ACC112 (cell line): ENCODE measurements around the gene KRTAP19-2.
"Not testable (repeated sequence)": the region's sequence is repeated elsewhere in the genome, so short reads cannot be mapped to it uniquely, and the experiment has no call there.

Experiments
- H2AFZ ChIP-seq: fragments of 200-600 bp; sonication (generic); one replicate; pipeline ENCODE4 v1.6.0; 2017; ENCODE audit warnings: antibody characterized with exemption, low read length; ENCODE audit not compliant: unreplicated experiment
- H3K27ac ChIP-seq: fragments of 200-600 bp; sonication (generic); 2 replicates; pipeline ENCODE4 v1.5.1; 2014; ENCODE audit warnings: low read depth, mild to moderate bottlenecking, antibody characterized with exemption, low read length, moderate library complexity
- H3K27me3 ChIP-seq: fragments of 200-600 bp; sonication (generic); 2 replicates; pipeline ENCODE4 v1.6.1; 2014; ENCODE audit warnings: mild to moderate bottlenecking, antibody characterized with exemption, low read length, moderate library complexity, mixed read lengths; ENCODE audit not compliant: insufficient read depth
- H3K36me3 ChIP-seq: fragments of 200-600 bp; sonication (generic); 2 replicates; pipeline ENCODE4 v1.6.1; 2016; ENCODE audit warnings: mild to moderate bottlenecking, antibody characterized with exemption, low read length, moderate library complexity, mixed read lengths; ENCODE audit not compliant: insufficient read depth
- H3K4me1 ChIP-seq: fragments of 200-600 bp; sonication (generic); one replicate; pipeline ENCODE4 v1.6.1; 2016; ENCODE audit warnings: low read length, mixed read lengths; ENCODE audit not compliant: insufficient read depth, unreplicated experiment, control insufficient read depth
- H3K4me3 ChIP-seq: fragments of 200-600 bp; sonication (generic); 2 replicates; pipeline ENCODE4 v1.5.1; 2014; ENCODE audit warnings: mild to moderate bottlenecking, low read depth, low read length
- H3K79me2 ChIP-seq: fragments of 200-600 bp; sonication (generic); one replicate; pipeline ENCODE4 v1.6.0; 2016; ENCODE audit warnings: low read length; ENCODE audit not compliant: control insufficient read depth, unreplicated experiment, insufficient read depth

KRTAP19-2 gene

GRCh38 chr21:30487336-30487735 lies at the start of gene KRTAP19-2:
Gene KRTAP19-2 (minus strand): TSS chr21:30487436. CDS start chr21:30487348, 88 bp downstream.
- Histone ChIP-seq H3K79me2 (no peaks in the 10 kb centered on the region), H3K36me3 (no peaks in the 10 kb centered on the region), H2AFZ (no peak within 1 kb of the TSS), H3K27ac (no peak within 1 kb of the TSS), H3K27me3 (no peaks in the 10 kb centered on the region), H3K4me3 (no peak within 1 kb of the TSS), H3K4me1 (no peaks in the 10 kb centered on the region)

GRCh38 chr21:30518876-30519275 lies 31.6 kb upstream of the KRTAP19-2 start:
- H3K36me3 ChIP-seq, result no peaks in the 10 kb centered on the region
- H3K27me3 ChIP-seq, result no peaks in the 10 kb centered on the region
- no peak overlapping the region for H2AFZ ChIP-seq
- no peaks in the 10 kb centered on the region for H3K4me1 ChIP-seq
- no peak overlapping the region for H3K27ac ChIP-seq
- H3K79me2 ChIP-seq, result no peaks in the 10 kb centered on the region
- H3K4me3 ChIP-seq, result no peak overlapping the region

GRCh38 chr21:30515681-30516080 lies 28.4 kb upstream of the KRTAP19-2 start:
- Histone ChIP-seq H3K27ac (no peak overlapping the region), H3K27me3 (no peaks in the 10 kb centered on the region), H3K36me3 (no peaks in the 10 kb centered on the region), H3K4me1 (no peaks in the 10 kb centered on the region), H3K79me2 (no peaks in the 10 kb centered on the region), H3K4me3 (no peak overlapping the region), H2AFZ (no peak overlapping the region)

- not testable (repeated sequence) for H3K36me3 ChIP-seq, H3K79me2 ChIP-seq, H3K27ac ChIP-seq, H2AFZ ChIP-seq, H3K27me3 ChIP-seq, H3K4me1 ChIP-seq, H3K4me3 ChIP-seq
These were observed 18.5 kb upstream of the KRTAP19-2 start for GRCh38 chr21:30505621-30506205.

- no peak within 1 kb of the TSS for H2AFZ ChIP-seq
- no peak within 1 kb of the TSS for H3K4me3 ChIP-seq
- no peaks in the 10 kb centered on the region for H3K4me1 ChIP-seq
- no peaks in the 10 kb centered on the region for H3K36me3 ChIP-seq
- no peaks in the 10 kb centered on the region for H3K27me3 ChIP-seq
- H3K79me2 ChIP-seq, result no peaks in the 10 kb centered on the region
- H3K27ac ChIP-seq, result no peak within 1 kb of the TSS
These were observed 14.8 kb upstream of the KRTAP19-2 start, which contains the start of gene KRTAP19-5 for GRCh38 chr21:30502041-30502440. Gene KRTAP19-5 (minus strand): TSS chr21:30502141. CDS start chr21:30502090, 51 bp downstream.

- Histone ChIP-seq H3K27ac (no peak within 1 kb of the TSS), H3K36me3 (no peaks in the 10 kb centered on the region), H3K79me2 (no peaks in the 10 kb centered on the region), H3K4me3 (no peak within 1 kb of the TSS), H2AFZ (no peak within 1 kb of the TSS), H3K27me3 (no peaks in the 10 kb centered on the region), H3K4me1 (no peaks in the 10 kb centered on the region)
These were observed 9.8 kb upstream of the KRTAP19-2 start, which contains the start of gene KRTAP19-4 for GRCh38 chr21:30497065-30497464. Gene KRTAP19-4 (minus strand): TSS chr21:30497165. CDS start chr21:30497110, 55 bp downstream.

GRCh38 chr21:30491963-30492428 lies 4.8 kb upstream of the KRTAP19-2 start, which contains the start of gene KRTAP19-3:
Gene KRTAP19-3 (minus strand): TSS chr21:30492013. CDS start chr21:30491957, 56 bp downstream.
- no peak within 1 kb of the TSS for H2AFZ ChIP-seq
- H3K4me1 ChIP-seq, result no peaks in the 10 kb centered on the region
- no peak within 1 kb of the TSS for H3K4me3 ChIP-seq
- no peaks in the 10 kb centered on the region for H3K79me2 ChIP-seq
- no peak within 1 kb of the TSS for H3K27ac ChIP-seq
- H3K27me3 ChIP-seq, result no peaks in the 10 kb centered on the region
- H3K36me3 ChIP-seq, result no peaks in the 10 kb centered on the region

- no peak overlapping the region for H2AFZ ChIP-seq
- H3K4me3 ChIP-seq, result no peak overlapping the region
- H3K79me2 ChIP-seq, result no peaks in the 10 kb centered on the region
- no peak overlapping the region for H3K27ac ChIP-seq
- no peaks in the 10 kb centered on the region for H3K4me1 ChIP-seq
- H3K27me3 ChIP-seq, result no peaks in the 10 kb centered on the region
- H3K36me3 ChIP-seq, result no peaks in the 10 kb centered on the region
These were observed 1.1 kb downstream of the KRTAP19-2 start for GRCh38 chr21:30486180-30486579.

- no peak overlapping the region for H2AFZ ChIP-seq
- no peaks in the 10 kb centered on the region for H3K79me2 ChIP-seq
- H3K27me3 ChIP-seq, result no peaks in the 10 kb centered on the region
- H3K36me3 ChIP-seq, result no peaks in the 10 kb centered on the region
- no peaks in the 10 kb centered on the region for H3K4me1 ChIP-seq
- no peak overlapping the region for H3K27ac ChIP-seq
- H3K4me3 ChIP-seq, result no peak overlapping the region
These were observed 5.1 kb downstream of the KRTAP19-2 start for GRCh38 chr21:30482130-30482529.

- no peaks in the 10 kb centered on the region for H3K36me3 ChIP-seq
- H3K4me1 ChIP-seq, result no peaks in the 10 kb centered on the region
- no peaks in the 10 kb centered on the region for H3K27me3 ChIP-seq
- no peaks in the 10 kb centered on the region for H3K79me2 ChIP-seq
- H2AFZ ChIP-seq, result no peak within 1 kb of the TSS
- H3K4me3 ChIP-seq, result no peak within 1 kb of the TSS
- H3K27ac ChIP-seq, result no peak within 1 kb of the TSS
These were observed 7.1 kb downstream of the KRTAP19-2 start, which contains the start of gene KRTAP19-1 for GRCh38 chr21:30480145-30480544. Gene KRTAP19-1 (minus strand): TSS chr21:30480367. CDS start chr21:30480317, 50 bp downstream.

GRCh38 chr21:30479259-30479658 lies 8.0 kb downstream of the KRTAP19-2 start:
- no peak overlapping the region for H2AFZ ChIP-seq
- H3K27ac ChIP-seq, result no peak overlapping the region
- no peaks in the 10 kb centered on the region for H3K79me2 ChIP-seq
- no peak overlapping the region for H3K4me3 ChIP-seq
- H3K36me3 ChIP-seq, result no peaks in the 10 kb centered on the region
- no peaks in the 10 kb centered on the region for H3K4me1 ChIP-seq
- no peaks in the 10 kb centered on the region for H3K27me3 ChIP-seq
